C1 segment of cervical spinal cord (tissue), 14 donors: ENCODE measurements around the gene HDAC4.

Source experiments
- DNase-seq, 14 donors: peaks; one replicate each; lab custom pipeline; 2025; lab: John Stamatoyannopoulos, UW

Gene HDAC4

DNA sequence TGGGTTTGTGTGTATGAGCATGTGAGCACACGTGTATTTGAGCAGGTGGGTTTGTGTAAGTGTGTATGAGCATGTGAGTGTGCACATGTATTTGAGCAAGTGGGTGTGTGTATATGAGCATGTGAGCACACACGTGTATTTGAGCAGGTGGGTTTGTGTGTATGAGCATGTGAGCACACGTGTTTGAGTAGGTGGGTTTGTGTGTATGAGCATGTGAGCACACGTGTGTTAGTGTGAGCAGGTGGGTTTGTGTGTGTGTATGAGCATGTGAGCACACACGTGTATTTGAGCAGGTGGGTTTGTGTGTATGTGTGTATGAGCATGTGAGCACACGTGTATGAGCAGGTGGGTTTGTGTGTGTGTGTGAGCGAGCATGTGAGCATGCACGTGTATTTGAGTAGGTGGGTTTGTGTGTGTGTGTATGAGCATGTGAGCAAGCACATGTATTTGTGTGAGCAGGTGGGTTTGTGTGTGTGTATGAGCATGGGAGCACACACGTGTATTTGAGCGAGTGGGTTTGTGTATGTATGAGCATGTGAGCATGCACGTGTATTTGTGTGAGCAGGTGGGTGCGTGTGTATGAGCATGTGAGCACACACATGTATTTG, 383.2 kb downstream of the HDAC4 start:
- no peak for DNase-seq

- DNase-seq = no peak
These were observed 384.7 kb downstream of the HDAC4 start for GRCh38 chr2:239015901-239016675.

GRCh38 chr2:239015218-239015900, 385.5 kb downstream of the HDAC4 start:
- no peak for DNase-seq

DNA sequence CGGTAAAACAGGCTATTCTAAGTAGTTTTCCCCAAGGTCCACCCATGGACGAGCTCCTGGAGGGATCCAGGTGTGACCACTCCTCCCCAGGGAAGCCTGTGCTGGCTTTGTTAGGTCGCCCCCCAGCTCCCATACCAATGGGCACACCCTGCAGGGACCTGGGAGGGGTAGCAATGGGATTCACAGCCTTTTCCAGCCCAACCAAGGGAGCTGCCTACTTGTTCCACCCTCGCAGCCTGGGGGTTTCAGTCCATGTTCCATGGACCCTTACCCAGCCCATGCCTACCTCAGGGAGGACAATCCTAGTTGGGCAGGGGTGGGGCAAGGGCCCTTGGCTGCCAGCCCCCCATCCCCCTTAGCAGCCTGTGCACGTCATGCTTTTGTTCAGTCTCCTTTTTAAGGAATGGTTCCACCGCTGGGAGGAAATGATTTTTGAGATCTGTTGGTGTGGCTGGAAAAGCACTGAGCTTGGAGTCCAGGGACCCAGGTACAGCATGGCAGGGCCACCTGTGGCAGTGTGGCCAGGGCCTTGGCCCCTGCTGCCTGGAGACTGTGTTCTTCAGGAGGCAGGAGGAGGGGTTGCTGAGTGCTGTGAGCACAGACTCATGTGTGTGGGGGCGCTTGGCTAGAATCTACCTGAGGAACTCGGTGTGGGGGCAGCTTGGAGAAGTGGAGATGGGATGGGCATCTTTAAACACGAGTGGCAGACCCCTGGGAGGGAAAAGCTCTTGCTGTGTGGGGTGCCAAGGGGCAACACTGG, 386.2 kb downstream of the HDAC4 start:
- no peak for DNase-seq

DNA sequence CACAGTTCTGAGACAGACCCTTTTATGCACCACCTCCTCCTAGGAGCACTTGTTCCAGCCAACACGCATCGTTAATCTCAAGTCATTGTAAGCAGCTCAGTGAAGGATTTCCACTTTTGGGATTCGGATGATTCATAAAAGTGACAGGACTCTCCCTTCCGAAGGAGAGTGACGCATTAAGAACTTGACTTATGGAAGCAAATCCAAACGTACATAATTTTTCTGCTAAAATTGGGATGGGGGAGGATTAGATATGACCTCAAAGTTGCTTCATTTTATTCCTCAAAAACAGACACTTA, 387.2 kb downstream of the HDAC4 start:
- no peak for DNase-seq

DNA sequence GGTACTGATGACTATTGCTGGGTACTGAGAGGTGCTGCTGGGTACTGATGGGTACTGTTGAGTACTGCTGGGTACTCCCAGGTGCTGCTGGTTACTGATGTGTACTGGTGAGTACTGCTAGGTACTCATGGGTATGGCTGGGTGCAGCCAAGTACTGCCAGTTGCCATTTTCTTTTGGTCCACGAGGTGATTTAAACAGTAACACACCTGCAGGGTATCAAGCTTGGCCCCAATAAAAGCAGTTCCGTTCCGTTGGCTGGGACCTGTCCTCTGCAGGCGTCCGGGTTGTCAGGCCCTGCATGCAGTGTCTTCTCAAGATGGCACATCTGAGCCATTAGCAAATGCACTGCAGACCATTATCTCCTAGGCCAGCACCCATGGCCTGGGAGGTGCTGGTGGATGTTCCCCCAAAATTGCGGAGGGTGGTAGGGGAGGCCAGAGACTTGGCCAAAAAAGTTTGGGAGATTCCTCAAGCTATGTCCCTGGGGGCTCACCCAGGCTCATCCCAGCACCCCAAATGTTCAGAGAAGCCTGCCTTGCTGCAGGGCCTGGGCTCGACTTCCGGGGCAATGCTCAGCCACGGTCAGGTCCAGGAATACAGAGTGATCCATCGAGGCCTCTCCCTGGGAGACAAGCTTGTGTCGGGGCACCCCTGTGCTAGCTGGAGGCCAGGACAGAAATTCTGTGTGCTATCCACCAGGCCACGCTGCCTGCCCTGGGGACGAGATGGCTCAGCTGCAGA, 387.7 kb downstream of the HDAC4 start:
- no peak for DNase-seq

GRCh38 chr2:239012228-239012627, 388.6 kb downstream of the HDAC4 start:
- DNase-seq = no peak

GRCh38 chr2:239009589-239009961, 391.2 kb downstream of the HDAC4 start:
- DNase-seq = no peak

DNA sequence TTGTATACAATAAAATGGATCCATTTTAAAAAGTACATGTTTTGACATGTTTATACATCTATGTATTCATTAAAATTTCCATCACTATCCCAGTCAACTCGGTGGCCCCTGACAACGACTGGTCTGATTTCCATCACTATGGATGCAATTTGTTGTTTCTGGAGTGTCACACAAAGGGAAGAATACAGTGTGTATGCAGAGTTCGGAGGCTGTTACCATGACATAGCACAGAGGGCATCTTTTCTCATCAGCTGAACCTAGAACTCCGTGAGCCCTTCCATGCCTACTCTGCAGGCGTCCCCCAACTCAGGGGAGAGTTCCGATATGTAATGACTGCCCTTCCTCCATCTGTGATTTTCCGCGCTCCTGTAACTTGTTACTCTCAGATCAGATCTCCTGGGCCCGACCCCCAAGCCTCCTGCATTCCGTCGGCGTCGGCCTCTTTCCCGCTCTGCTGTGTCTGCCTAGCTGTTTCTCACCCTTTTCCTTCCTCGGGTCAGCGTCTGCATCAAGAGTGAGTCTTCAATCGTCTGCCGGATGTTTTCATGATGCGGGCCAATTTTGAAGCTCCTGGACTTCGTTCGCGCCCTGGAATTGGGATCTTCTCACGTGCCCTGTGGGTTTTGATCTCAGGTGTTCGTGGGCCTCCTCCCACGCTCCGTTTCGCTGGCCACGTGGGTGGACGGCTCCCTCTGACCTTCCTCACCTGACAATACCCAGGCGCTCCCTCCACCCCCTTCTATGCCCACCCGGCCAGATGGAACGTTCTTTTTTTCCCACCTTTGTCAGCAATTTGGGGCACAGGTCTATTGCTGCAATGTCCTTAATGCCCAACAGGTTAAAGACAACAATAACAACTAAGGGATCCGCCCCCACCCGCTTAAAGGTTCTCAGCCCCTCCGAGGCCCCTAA, 391.9 kb downstream of the HDAC4 start:
- no peak for DNase-seq

GRCh38 chr2:239008004-239008403, 392.8 kb downstream of the HDAC4 start:
- DNase-seq = no peak

DNA sequence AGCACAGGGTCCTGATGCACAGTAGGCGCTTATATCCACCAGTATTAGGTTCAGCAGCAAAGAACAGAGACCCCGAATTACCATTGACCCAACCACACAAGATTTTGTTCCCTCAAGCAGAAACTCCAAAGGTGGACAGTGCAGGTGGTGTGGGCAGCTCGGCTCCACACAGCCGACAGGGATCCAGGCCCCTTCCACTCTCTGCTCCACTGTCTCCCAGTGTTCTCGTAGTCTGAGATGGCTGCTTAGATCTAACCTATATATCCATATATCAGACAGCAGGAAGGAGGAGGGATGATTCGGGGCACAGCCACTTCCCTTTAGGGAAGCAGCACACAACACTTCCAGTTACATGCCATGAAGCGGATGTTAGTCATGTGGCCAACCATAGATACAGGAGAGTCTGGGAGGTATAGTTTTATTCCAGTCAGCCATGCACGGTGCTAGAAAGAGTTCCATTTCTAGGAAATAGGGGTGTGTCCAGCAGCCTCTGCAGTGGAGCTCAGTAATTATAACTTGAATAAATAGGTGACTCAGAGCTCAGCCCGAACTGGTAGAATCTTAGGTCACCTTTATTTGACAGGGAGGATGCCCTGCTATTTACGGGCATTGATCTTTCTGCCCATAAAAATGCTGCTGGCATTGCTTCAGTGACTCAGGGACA, 394.1 kb downstream of the HDAC4 start:
- no peak for DNase-seq

DNA sequence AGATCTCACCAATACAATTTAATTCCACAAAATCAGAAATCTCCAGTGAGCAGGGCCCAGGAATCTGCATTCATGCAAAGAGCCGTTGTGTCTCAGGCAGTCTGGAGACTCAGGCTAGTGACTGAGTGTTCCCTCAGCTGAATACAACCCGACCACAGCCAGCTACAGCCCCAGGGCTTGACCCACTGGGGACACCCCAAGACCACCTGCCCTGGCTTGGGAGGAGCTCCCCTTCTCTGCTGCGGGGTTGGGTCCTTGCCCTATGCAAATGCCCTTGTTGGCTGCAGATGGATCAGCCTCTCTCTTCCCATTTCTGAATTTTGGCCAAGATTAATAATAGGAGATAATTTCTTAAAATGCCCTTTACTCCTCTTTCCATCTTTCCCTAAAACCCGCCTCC, 395.2 kb downstream of the HDAC4 start:
- no peak for DNase-seq

GRCh38 chr2:239004274-239005015, 396.4 kb downstream of the HDAC4 start:
- DNase-seq = no peak

DNA sequence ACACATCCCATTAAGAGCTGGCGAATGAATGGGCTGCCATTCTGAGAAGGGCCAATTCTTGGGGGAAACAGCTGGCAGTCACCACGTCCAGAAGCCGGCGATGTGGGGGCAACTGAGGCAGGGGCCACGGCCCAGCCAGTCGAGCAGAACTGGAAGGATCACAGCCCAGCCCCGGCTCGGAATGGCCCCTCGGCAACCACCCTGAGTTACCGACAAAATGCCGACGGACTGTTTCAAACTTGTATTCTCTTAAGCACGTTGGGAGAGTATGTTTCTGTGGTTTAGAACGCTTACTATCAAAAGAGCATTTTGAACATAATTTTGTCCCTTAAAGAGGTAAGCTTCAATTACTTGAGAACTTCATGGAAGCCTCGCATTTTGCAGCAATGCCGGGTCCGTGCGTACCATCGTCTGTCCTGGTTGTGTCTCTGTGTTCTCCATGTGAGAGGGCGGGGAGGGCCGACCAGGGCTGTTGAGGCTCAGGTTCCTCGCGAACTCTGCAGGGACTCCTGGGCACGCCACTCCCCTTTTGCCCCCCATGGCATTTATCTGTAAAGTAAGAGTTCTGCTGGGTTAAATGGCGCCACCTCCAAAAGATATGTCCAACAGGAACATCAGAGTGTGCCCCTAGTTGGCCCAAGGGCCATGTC, 397.1 kb downstream of the HDAC4 start:
- no peak for DNase-seq

DNA sequence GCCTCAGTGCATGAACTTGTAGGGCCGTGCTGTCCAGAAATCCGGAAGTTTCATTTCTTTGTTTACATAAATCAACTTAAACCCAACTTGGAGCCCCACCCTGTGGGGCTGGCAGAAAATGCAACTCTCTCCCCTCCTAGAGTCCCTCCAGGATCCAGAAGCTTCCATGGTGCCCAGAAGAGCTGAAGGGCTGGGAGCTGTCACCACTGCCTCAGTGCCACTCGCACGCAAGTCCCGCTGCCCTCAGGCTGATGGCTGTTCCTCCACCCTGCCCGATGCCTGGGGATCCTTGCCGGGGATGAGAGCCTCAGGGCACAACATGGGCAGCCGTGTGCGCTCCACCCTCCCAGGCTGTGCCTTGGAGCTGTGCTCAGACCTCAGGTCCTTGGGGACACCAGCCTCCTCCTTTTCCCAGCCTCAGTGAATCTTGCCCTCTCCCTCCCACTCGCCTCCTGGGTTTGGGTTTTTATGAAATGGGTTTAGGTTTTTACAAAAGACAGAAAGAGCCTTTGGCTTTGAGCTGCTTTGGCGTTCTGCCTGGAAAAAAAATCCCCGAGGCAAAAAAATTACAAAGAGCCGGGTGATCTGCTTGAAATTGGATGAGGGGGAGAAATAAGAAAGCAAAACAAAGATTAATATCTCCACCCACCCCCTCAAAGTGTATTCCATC, 397.7 kb downstream of the HDAC4 start:
- no peak for DNase-seq

DNA sequence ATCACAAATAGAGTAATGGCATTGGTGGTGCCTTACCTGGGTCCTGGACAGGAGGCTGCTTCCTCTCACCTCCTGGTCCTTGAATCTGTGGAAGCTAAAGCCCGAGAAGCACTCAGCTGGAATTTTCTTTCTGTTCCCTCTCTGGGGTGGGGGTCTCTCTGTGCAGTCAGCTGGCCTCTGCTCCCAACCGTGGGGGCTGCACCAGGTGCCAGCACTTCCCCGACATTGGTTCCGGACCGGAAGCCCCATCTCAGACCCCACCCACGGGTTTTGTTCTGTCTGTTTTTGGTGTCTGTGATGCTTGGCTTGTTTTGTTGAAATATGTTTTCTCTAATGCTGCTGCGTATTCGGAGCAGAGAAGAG, 398.2 kb downstream of the HDAC4 start:
- DNase-seq = no peak

- no peak for DNase-seq
These were observed 399.0 kb downstream of the HDAC4 start for GRCh38 chr2:239001794-239002193.

DNA sequence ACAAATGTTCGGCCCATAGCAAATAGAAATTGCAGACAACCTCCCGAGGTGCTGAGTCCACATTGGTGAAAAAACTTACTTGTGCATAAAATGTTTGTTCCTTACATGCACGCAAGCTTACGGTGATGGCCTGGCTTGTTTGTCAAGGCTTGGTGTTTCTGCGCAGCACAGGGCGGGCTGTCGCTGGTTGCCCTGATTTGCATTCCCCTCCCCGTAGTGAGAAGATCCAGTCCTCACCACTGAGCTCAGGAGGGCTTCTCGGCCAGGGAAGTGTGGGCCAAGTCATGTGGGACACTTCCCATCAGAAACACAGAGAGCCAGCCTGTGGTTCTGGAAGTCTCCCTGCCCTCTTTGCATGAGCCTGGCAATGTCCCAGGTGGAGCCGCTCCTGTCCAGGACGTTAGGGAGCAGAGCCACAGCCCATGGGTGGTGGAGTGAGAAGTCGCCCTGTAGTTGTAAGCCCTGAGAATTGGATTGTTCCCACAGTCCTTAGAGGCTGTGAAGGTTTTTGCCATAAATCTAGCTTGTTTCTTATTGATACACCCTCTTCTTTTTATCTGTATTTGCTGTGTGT, 400.2 kb downstream of the HDAC4 start:
- no peak for DNase-seq
